Left lung (tissue), 10 donors: ENCODE data around the gene PPM1F. TPM values are rescaled to one million over a fixed set of nuclear protein-coding genes. Genes with fewer than 3 reads are reported as not detected.

Experiments
- ATAC-seq: fragments of 200-7000 bp; cut with Tn5 transposase; one replicate; pipeline ENCODE4 v1.9.1; 2020; ENCODE audit warnings: moderate library complexity
- DNase-seq, 4 donors: peaks; one replicate each; pipeline ENCODE4 v3.0.0-alpha.2; 2013 to 2020
- H3K27ac ChIP-seq, 2 donors: fragments of 200-600 bp; sonication (generic) in 1 of 2; one replicate each; pipeline versions ENCODE4 v1.5.0 to v1.8.0; 2020 to 2021
- H3K27me3 ChIP-seq, 2 donors: fragments of 200-600 bp; sonication (generic) in 1 of 2; one replicate each; pipeline versions ENCODE4 v1.5.0 to v1.8.0; 2020 to 2021
- H3K36me3 ChIP-seq, 2 donors: fragments of 200-600 bp; sonication (generic) in 1 of 2; one replicate each; pipeline versions ENCODE4 v1.5.0 to v1.8.0; 2020 to 2021
- H3K4me1 ChIP-seq, 2 donors: fragments of 200-600 bp; one replicate each; pipeline ENCODE4 v1.8.0; 2021
- H3K4me3 ChIP-seq, 2 donors: fragments of 200-600 bp; sonication (generic) in 1 of 2; one replicate each; pipeline versions ENCODE4 v1.5.0 to v1.8.0; 2020 to 2021; ENCODE audit warnings: mild to moderate bottlenecking in 1 of 2
- H3K9me3 ChIP-seq, 2 donors: fragments of 200-600 bp; sonication (generic) in 1 of 2; one replicate each; pipeline versions ENCODE4 v1.5.0 to v1.8.0; 2020 to 2021
- intact Hi-C, 2 donors: fragments of 100-400 bp; cut with DNase I; formaldehyde crosslinking; loops; one replicate each; pipeline versions ENCODE4 v1.11.2 to v1.14.2; 2022
- polyA plus RNA-seq, 6 donors: library from polyadenylated mRNA; unstranded; fragments of 120-200 nt; gene quantifications; one replicate each; pipeline ENCODE4 v1.2.1, GENCODE V29; 2013; ENCODE audit not compliant: insufficient read length in 6 of 6
- total RNA-seq, 2 donors: library from RNA; stranded (reverse); fragmentation: NEBNext Ultra II Directional; extraction: Animal tissue kit (Norgen Biotek cat#: 25700); gene quantifications; one replicate each; pipeline ENCODE4 v1.2.1, GENCODE V29; 2021
- TF ChIP-seq, protein P1 (sequence below), 2 donors: fragments of 200-600 bp; sonication (generic) in 1 of 2; IDR thresholded peaks; one replicate each; pipeline versions ENCODE4 v1.5.0 to v1.8.0; 2021; ENCODE audit warnings: antibody characterized with exemption in 2 of 2
- donor health status: DM: no; HTN: yes; CAD: no.
- donor health status: DM: no; HTN: no; CAD: no.

Gene PPM1F
- total and polyA plus RNA-seq, 8 donors = 31.0 to 60.0 (median 51.3) TPM

DNA sequence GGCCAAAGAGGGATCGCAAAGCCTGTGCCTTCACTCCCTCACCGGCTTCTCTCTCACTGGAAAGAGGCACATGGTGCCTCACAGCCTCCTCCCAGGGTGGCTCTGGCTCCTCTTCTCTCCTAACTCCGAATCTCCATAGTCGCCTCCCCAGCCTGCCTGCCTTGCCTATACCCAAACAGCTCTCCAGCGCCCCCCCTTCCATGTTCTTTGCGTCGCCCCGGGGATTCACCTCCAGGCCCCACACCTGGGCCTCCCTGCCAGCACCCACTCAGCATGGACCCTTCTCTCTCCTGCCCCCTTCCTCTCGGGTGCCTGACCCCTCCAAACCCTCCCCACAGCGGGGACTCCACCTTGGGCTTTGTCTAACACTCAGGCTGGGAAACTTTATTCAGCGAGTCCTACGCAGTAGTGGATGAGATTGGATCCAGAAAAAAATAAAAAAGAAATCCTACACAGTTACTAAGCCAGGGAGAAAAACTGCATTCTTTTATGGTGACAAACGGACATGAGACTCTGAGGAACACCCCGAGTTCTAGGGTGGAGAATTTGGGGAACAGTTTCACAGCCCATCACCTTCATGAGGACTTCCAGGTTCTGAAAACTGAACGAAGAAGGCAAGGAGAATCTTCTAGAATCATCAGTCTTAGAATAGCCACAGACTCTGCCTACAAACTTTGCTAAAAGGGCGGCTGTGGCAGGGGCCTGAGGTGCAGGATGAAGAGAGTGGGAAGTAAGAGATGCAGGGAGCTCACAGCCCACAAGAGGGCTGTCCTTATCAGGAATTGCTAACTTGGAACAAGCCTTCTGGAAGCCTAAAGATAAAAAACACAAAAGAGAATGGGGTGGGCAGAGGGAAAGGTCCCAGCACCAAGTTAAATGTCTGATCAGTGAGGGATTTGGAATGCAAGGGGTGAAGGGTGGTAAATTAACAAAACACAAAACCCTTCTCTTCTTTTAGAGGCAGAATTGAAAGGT lies 5.3 kb downstream of the PPM1F start:
- ATAC-seq = no peak

DNA sequence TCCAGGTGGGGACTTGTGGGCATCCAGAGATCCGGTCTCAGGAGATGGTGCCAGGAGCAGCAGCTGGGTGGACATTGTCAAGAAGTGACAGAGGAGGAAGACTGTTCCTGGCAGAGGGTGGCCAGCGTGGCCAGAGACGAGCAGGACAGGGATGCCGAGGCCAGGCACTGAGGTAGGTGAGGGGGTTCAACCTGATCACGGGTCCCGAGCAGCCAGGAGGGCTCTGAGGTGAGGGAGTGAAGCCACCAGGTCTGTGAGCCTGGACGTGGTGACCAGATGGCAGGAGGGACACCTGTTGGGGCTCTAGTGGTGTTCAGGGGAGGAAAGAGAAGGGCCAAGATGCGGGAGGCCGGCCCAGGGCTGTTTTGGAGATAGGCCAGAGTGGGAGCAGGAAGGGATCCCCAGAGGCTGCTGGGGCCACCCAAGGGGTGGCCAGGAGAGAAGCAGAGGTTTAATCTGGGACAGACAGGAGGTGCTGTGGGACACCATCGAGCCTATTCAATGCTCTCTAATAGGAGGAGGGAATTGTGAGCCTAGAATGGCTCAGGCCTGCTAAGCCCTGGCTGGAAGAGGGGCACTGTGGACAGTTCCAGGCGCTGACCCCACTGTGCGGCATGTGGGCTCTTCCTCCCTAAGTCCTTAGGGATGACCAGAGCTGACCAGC lies 6.3 kb downstream of the PPM1F start:
- no peaks in the 10 kb centered on the region for H3K9me3 ChIP-seq
- H3K4me1 ChIP-seq = peaks cover 17 to 97% of the 10 kb centered on the region in 2 donors
- H3K4me3 ChIP-seq = no peak overlapping the region
- DNase-seq (no peak), ATAC-seq (no peak)
- peak overlapping the region; percentile 69 to 98 for H3K27ac ChIP-seq
- TF ChIP-seq, protein P1, sequence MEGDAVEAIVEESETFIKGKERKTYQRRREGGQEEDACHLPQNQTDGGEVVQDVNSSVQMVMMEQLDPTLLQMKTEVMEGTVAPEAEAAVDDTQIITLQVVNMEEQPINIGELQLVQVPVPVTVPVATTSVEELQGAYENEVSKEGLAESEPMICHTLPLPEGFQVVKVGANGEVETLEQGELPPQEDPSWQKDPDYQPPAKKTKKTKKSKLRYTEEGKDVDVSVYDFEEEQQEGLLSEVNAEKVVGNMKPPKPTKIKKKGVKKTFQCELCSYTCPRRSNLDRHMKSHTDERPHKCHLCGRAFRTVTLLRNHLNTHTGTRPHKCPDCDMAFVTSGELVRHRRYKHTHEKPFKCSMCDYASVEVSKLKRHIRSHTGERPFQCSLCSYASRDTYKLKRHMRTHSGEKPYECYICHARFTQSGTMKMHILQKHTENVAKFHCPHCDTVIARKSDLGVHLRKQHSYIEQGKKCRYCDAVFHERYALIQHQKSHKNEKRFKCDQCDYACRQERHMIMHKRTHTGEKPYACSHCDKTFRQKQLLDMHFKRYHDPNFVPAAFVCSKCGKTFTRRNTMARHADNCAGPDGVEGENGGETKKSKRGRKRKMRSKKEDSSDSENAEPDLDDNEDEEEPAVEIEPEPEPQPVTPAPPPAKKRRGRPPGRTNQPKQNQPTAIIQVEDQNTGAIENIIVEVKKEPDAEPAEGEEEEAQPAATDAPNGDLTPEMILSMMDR (IDR thresholded peaks at IDR 0.05) = no peak
- peaks cover 0 to 35% of the 10 kb centered on the region in 2 donors for H3K36me3 ChIP-seq
- H3K27me3 ChIP-seq = no peaks in the 10 kb centered on the region
- intact Hi-C loops = no loop called here

More for the DNA sequence above, 5.3 kb downstream of the PPM1F start:
- Histone ChIP-seq H3K27ac (peak overlapping the region; percentile 69 to 98), H3K4me3 (no peak overlapping the region), H3K9me3 (no peaks in the 10 kb centered on the region), H3K4me1 (peaks cover 17 to 96% of the 10 kb centered on the region in 2 donors), H3K27me3 (no peaks in the 10 kb centered on the region), H3K36me3 (peaks cover 0 to 31% of the 10 kb centered on the region in 2 donors)
- intact Hi-C loops = no loop called here
- no peak for DNase-seq
- TF ChIP-seq, protein P1 (IDR thresholded peaks at IDR 0.05) = peak; percentile 28 to 34

DNA sequence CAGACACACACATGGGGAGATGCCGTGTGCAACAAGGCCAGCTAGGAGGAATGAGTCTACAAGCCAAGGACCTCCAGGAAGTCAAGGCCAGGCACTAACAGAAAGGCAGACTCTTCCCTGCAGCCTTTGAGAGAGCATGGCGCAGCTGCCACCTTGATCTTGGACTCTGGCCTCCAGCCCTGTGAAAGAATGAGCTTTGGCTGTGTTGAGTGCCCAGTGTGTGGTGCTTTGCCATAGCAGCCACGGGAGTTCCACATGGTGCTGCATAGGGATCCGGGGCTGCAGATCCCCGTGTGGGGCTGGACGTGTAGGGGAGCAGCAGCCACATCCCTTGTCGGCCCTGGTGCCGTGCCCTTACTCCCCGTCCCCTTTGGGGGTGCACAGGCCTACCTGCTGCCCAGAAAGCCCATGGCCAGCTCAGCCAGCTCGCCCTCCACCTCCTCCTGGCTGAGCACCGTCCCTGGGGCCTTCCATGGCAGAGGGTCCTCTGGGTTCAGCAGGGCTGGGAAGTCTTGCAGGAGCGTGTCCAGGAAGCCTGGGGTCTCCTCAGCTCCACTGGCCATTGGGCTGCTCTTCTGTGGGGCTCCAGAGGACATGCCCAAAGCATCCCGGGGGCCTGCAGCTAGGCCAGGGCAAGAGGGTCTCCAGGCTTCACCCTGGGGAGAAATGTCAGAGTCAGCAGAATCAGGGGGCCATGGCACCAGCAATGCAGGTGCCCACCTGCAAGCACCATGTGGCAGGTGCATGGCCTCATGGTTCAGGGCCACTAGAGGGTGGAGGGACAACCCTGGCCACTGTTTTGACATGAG lies 7.0 kb downstream of the PPM1F start:
- DNase-seq (no peak), ATAC-seq (no peak)
- intact Hi-C loops = no loop called here
- Histone ChIP-seq H3K36me3 (peaks cover 0 to 38% of the 10 kb centered on the region in 2 donors), H3K9me3 (no peaks in the 10 kb centered on the region), H3K27ac (peak overlapping the region; percentile 33 to 98), H3K4me1 (peaks cover 15 to 97% of the 10 kb centered on the region in 2 donors), H3K27me3 (no peaks in the 10 kb centered on the region), H3K4me3 (no peak overlapping the region)
- TF ChIP-seq, protein P1 (IDR thresholded peaks at IDR 0.05) = no peak

DNA sequence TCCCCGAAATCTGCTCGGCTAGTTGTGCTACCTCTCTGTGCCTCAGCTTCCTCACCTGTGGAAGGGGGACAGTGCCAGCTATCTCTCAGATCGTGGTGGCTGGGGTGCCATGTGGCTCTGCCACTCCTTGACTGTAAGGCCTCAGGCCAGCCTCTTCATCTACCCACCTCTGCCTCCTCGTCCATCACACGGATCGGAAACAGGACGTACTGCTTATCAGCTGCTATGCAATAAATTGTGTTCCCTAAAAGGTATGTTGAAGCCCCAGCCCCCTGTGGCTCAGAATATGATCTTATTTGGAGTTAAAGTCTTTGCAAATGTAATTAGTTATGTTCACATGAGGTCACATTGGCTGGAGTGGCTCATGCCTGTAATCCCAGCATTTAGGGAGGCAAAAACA lies 7.8 kb downstream of the PPM1F start:
- H3K27ac ChIP-seq = peak overlapping the region; percentile 33 to 98
- TF ChIP-seq, protein P1 (IDR thresholded peaks at IDR 0.05) = no peak
- H3K9me3 ChIP-seq = no peaks in the 10 kb centered on the region
- ATAC-seq (no peak), DNase-seq (no peak)
- H3K4me1 ChIP-seq = peaks cover 16 to 97% of the 10 kb centered on the region in 2 donors
- intact Hi-C loops = no loop called here
- no peak overlapping the region for H3K4me3 ChIP-seq
- peaks cover 0 to 38% of the 10 kb centered on the region in 2 donors for H3K36me3 ChIP-seq
- no peaks in the 10 kb centered on the region for H3K27me3 ChIP-seq
